Hepatocyte (in vitro differentiated cells): ENCODE data around the gene HNF1B. TPM values are rescaled to one million over a fixed set of nuclear protein-coding genes. Genes with fewer than 3 reads are reported as not detected.

ENCODE experiments used
- DNase-seq: peaks from one replicate; pipeline ENCODE4 v3.0.0-alpha.2; 2016; ENCODE audit warnings: low spot score
- H2AFZ ChIP-seq: fragments of 200-600 bp; sonication (generic); 2 replicates; pipeline ENCODE4 v1.6.0; 2016; ENCODE audit warnings: antibody characterized with exemption, mild to moderate bottlenecking
- H3K27ac ChIP-seq: fragments of 200-600 bp; sonication (generic); 2 replicates; pipeline ENCODE4 v1.5.1; 2016; ENCODE audit warnings: mild to moderate bottlenecking
- H3K27me3 ChIP-seq: fragments of 200-600 bp; sonication (generic); 2 replicates; pipeline ENCODE4 v1.6.1; 2016
- H3K36me3 ChIP-seq: fragments of 200-600 bp; sonication (generic); replicated peaks from 2 replicates; pipeline ENCODE4 v1.5.1; 2016; ENCODE audit warnings: low read depth; ENCODE audit not compliant: insufficient read depth
- H3K4me1 ChIP-seq: fragments of 200-600 bp; sonication (generic); 2 replicates; pipeline ENCODE4 v1.5.1; 2016; ENCODE audit warnings: mild to moderate bottlenecking, moderate library complexity; ENCODE audit not compliant: insufficient read depth
- H3K4me2 ChIP-seq: fragments of 200-600 bp; sonication (generic); 2 replicates; pipeline ENCODE4 v1.6.0; 2016
- H3K4me3 ChIP-seq: fragments of 200-600 bp; sonication (generic); 2 replicates; pipeline ENCODE4 v1.5.1; 2016; ENCODE audit warnings: mild to moderate bottlenecking
- H3K79me2 ChIP-seq: fragments of 200-600 bp; sonication (generic); 2 replicates; pipeline ENCODE4 v1.6.0; 2017; ENCODE audit warnings: mild to moderate bottlenecking
- H3K9me2 ChIP-seq: fragments of 200-600 bp; sonication (generic); replicated peaks from 2 replicates; pipeline ENCODE4 v1.6.0; 2017; ENCODE audit warnings: mild to moderate bottlenecking; ENCODE audit not compliant: insufficient read depth
- H3K9me3 ChIP-seq: fragments of 200-600 bp; sonication (generic); 2 replicates; pipeline ENCODE4 v1.5.1; 2016; ENCODE audit warnings: low read depth, mild to moderate bottlenecking
- H4K20me1 ChIP-seq: fragments of 200-600 bp; sonication (generic); 2 replicates; pipeline ENCODE4 v1.6.0; 2016; ENCODE audit warnings: mild to moderate bottlenecking; ENCODE audit not compliant: insufficient read depth, poor library complexity, severe bottlenecking
- EZH2 ChIP-seq: fragments of 200-600 bp; sonication (generic); IDR thresholded peaks from 2 replicates; pipeline ENCODE4 v1.6.1; 2016; ENCODE audit warnings: antibody characterized with exemption, mild to moderate bottlenecking, borderline replicate concordance
- EZH2phosphoT487 ChIP-seq: fragments of 200-600 bp; sonication (generic); IDR thresholded peaks from one replicate; pipeline ENCODE4 v1.6.1; 2018; ENCODE audit warnings: antibody characterized with exemption, mild to moderate bottlenecking, low read depth, moderate library complexity; ENCODE audit not compliant: unreplicated experiment, severe bottlenecking
- WGBS: methylation state at CpG from one replicate; pipeline ENCODE4 v1.1.6; 2016; ENCODE audit warnings: low lambda C conversion rate; ENCODE audit errors: missing lambda C conversion rate; 5-methylcytosine and 5-hydroxymethylcytosine counted together
- polyA plus RNA-seq: library from polyadenylated mRNA; unstranded; fragments of >200 nt; fragmentation: Nextera tagmentation; extraction: Ambion mirVana; gene quantifications from 2 replicates; pipeline ENCODE4 v1.2.1, GENCODE V29; 2016
- total RNA-seq: library from RNA; depleted of rRNA; stranded (reverse); fragments of >200 nt; gene quantifications from 2 replicates; pipeline ENCODE4 v1.2.3, GENCODE V29; 2014
- TF ChIP-seq, protein P1 (sequence below): fragments of 200-600 bp; sonication (generic); IDR thresholded peaks from 2 replicates; pipeline ENCODE4 v1.5.1; 2016; ENCODE audit warnings: antibody characterized with exemption, mild to moderate bottlenecking; ENCODE audit not compliant: poor library complexity

Gene HNF1B
- total and polyA plus RNA-seq, 2 experiments from 2014 or later: 8.8 to 18.2 TPM

DNA sequence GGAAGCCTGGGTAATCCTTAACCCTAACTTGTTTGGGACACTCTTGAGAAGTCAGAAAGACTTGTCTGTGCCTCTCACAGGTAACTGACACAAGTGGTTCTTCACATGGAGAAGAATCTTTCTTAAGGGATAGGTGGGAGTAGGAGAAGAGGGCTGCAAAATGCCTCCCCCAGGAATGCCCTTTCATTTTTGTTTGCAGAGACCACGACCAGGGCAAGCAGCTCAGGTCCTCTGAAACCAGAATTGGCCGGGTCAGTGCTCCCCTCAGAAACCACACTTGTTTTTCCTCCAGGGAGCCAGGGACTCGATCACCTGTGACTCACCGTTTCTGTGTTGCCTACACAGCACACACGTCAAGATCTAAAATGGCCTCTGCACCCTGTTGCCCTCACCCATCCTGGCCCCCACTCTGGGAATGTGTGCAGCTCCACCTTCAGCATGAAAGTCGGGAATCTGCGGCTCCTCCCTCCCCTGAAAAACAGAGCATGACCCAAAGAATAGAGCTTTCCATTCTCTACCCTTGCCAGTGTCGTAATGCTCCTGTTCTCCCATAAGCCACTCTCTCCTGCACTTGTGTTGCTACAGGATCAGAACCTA is 36.1 kb downstream of the HNF1B start:
- Histone ChIP-seq H3K4me1 (peaks cover 23% of the 10 kb centered on the region), H3K4me3 (no peak overlapping the region), H2AFZ (no peak overlapping the region), H3K9me3 (no peaks in the 10 kb centered on the region), H4K20me1 (no peaks in the 10 kb centered on the region), H3K36me3 (no peaks in the 10 kb centered on the region), H3K9me2 (no peaks in the 10 kb centered on the region), H3K79me2 (peaks cover 5% of the 10 kb centered on the region), H3K27me3 (no peaks in the 10 kb centered on the region), H3K4me2 (peak overlapping the region; percentile 49), H3K27ac (peak overlapping the region; percentile 99)
- no peak for TF ChIP-seq EZH2
- TF ChIP-seq, protein P1, sequence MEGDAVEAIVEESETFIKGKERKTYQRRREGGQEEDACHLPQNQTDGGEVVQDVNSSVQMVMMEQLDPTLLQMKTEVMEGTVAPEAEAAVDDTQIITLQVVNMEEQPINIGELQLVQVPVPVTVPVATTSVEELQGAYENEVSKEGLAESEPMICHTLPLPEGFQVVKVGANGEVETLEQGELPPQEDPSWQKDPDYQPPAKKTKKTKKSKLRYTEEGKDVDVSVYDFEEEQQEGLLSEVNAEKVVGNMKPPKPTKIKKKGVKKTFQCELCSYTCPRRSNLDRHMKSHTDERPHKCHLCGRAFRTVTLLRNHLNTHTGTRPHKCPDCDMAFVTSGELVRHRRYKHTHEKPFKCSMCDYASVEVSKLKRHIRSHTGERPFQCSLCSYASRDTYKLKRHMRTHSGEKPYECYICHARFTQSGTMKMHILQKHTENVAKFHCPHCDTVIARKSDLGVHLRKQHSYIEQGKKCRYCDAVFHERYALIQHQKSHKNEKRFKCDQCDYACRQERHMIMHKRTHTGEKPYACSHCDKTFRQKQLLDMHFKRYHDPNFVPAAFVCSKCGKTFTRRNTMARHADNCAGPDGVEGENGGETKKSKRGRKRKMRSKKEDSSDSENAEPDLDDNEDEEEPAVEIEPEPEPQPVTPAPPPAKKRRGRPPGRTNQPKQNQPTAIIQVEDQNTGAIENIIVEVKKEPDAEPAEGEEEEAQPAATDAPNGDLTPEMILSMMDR: no peak
- TF ChIP-seq EZH2phosphoT487: no peak
- DNase-seq: peak; percentile 89
- WGBS: 46% methylated on average over 8 of the region's 8 CpGs

DNA sequence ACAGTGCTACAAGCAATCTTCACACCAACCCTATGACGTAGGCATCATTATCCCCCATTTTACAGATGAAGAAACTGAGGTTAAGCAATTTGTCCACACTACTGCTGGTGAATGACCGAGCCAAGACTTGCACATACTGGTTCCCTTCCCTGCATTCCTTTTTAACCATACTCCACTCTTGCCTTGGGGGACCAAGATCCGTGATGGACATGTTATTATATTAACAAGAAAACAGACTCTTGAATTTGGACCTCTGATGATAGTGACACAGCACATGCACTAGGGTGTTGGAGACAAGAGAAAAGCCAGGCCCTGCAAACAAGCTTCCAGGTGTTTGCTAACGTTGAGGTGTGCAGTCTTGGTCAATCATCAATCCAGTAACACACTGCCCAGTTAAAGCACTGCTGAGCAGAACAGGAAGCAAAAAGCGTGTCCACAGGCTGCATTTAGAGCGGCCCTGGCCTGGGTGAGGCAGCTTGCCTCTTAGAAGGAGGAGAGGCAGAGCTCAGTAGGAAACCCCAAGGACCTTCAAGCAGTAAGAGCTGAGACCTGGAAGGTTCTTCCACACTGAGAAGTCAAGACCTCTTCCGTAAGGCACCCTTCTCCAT is 36.7 kb downstream of the HNF1B start:
- H3K79me2 ChIP-seq: peaks cover 5% of the 10 kb centered on the region
- H3K9me2 ChIP-seq: no peaks in the 10 kb centered on the region
- no peaks in the 10 kb centered on the region for H4K20me1 ChIP-seq
- no peaks in the 10 kb centered on the region for H3K9me3 ChIP-seq
- no peaks in the 10 kb centered on the region for H3K27me3 ChIP-seq
- H3K36me3 ChIP-seq: no peaks in the 10 kb centered on the region
- TF ChIP-seq, protein P1: no peak
- TF ChIP-seq EZH2phosphoT487 (no peak), EZH2 (no peak)
- no peak overlapping the region for H3K4me3 ChIP-seq
- H3K4me2 ChIP-seq: peak overlapping the region; percentile 49
- DNase-seq: peak; percentile 81
- 60% methylated on average over 7 of the region's 7 CpGs for WGBS
- H2AFZ ChIP-seq: no peak overlapping the region
- H3K27ac ChIP-seq: peak overlapping the region; percentile 99
- peaks cover 23% of the 10 kb centered on the region for H3K4me1 ChIP-seq

DNA sequence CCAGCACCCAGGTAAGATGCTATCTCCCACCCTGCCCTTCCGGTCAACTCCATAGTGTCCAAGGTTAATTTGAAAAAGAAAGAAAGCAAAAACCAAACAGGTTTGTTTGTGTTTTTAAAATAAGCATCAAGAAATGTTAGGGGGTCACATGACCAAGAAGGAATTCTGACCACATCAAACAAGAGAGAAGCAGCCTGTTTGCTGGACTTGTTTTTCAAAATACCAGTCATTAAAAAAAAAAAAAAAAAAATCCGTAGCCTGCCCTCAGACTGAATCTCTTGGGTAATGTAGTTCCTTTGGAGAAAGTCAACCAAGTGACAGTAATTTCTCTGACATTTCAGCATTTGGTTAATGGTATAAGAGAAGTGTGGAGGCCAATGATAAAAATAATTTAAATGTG is 38.4 kb downstream of the HNF1B start:
- no peak overlapping the region for H2AFZ ChIP-seq
- no peaks in the 10 kb centered on the region for H3K79me2 ChIP-seq
- no peaks in the 10 kb centered on the region for H3K27me3 ChIP-seq
- H3K4me3 ChIP-seq: no peak overlapping the region
- no peak overlapping the region for H3K27ac ChIP-seq
- 71% methylated on average over 2 of the region's 2 CpGs for WGBS
- no peak for TF ChIP-seq EZH2phosphoT487
- TF ChIP-seq, protein P1: no peak
- no peak for TF ChIP-seq EZH2
- H3K4me1 ChIP-seq: peaks cover 28% of the 10 kb centered on the region
- H3K4me2 ChIP-seq: no peak overlapping the region
- H3K36me3 ChIP-seq: no peaks in the 10 kb centered on the region
- no peaks in the 10 kb centered on the region for H4K20me1 ChIP-seq
- no peaks in the 10 kb centered on the region for H3K9me3 ChIP-seq
- DNase-seq: no peak
- no peaks in the 10 kb centered on the region for H3K9me2 ChIP-seq
